ENCODE results near the gene RSU1.
A peak's percentile ranks its signal among the peaks of the same experiment; 100 is the strongest.
"Not testable (repeated sequence)": the region's sequence is repeated elsewhere in the genome, so short reads cannot be mapped to it uniquely, and the experiment has no call there.

The RSU1 gene

DNA sequence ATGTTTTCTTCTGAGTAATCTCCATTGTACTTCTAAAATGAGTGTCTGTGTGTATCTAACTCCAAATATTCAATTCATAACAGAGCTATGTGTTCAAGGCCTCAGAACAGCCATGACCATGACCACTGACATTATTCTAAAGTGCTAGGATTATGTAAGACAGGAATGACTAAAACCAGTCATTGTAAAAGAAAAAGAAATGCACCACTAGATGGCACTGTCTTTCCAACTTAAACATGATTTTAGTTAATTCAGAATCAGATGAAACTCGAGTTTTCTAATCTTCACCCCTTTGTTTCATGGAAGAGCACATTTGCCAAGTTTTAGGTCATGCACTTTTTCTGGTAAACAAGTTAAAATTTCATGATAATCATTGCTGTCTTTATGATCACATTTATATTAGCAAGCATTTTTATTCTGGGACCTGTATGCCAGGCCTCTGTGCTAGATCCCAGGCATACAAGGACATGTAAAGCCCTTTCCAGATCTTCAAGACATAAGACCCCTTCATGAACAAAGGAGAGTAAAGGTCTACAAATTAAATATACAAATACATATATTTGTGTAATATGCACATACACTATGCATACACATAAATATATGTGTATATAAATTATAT, 26.1 kb upstream of the RSU1 start:
- no peak overlapping the region for H3K4me3 Mint-ChIP-seq
- H3K36me3 Mint-ChIP-seq (ENCODE audit: insufficient read depth) = no peaks in the 10 kb centered on the region
- DNase-seq (peak in 2 of 3 experiments; percentile 27 to 32), ATAC-seq (replicated peaks) (peak; percentile 75)
- H3K9me3 Mint-ChIP-seq = no peaks in the 10 kb centered on the region
- H3K4me1 Mint-ChIP-seq (ENCODE audit: low read depth in 2 of 2) = no peaks in the 10 kb centered on the region
- H3K27ac Mint-ChIP-seq = no peak overlapping the region
- H3K27me3 Mint-ChIP-seq = no peaks in the 10 kb centered on the region

DNA sequence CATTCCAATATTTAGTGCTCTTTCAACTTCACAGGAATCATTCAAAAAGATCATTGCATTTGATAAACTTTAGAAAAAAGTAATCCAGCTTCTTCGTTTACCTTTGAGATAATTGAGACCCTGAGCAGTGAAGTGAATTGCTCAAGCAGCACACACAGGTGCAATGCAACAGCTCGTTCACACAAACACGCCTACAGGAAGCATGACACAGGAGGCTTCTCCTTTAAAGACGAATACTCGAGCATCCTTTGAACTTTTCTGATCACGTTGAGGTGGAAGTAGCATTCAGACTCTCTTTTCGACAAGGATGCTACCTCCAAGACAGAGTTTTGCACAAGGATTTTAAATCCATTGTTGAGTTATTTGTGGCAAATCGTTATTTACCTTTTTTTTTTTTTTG, 18.0 kb upstream of the RSU1 start:
- H3K27ac Mint-ChIP-seq = peak overlapping the region in 1 of 2 donors; percentile 69
- peak overlapping the region; percentile 34 to 61 for H3K4me3 Mint-ChIP-seq
- H3K4me1 Mint-ChIP-seq (ENCODE audit: low read depth in 2 of 2) = peaks cover 1 to 6% of the 10 kb centered on the region in 2 donors
- DNase-seq (no peak), ATAC-seq (replicated peaks) (peak; percentile 87)
- H3K27me3 Mint-ChIP-seq = no peaks in the 10 kb centered on the region
- H3K9me3 Mint-ChIP-seq = no peaks in the 10 kb centered on the region
- H3K36me3 Mint-ChIP-seq (ENCODE audit: insufficient read depth) = no peaks in the 10 kb centered on the region

DNA sequence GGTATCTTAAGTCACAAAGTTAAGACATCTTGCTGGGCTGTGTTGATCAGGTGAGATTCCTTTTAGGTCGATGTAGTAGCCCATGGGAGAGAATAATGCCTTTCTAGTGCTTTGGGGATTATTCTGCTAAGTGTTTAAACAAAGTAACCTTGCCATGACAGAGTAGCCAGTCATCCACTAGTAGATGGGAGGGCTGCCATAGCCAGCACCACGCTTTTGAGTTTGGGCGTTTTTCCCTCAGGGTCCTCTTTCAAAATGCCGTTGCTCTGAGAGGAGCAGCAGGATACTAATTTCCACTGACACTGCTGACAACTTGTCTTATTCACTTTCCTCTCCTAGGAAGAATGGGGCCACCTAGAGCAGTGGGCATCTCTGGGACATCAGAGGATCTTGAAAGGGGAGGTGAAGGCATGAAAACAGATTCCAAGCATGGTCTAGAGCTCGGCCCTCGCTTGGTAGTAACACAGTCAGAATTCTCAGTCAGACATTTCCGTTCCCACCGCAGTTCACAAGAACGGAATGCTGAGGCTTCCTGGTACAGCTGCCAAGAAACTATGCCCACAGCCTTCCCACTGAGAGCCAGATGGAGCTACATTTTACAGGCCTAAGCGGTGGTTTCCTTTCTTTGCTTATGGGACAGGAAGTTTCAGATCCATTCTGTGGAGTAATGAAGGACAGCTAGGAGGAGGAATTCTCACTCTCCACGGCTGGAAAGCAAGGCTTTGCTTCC, 15.3 kb upstream of the RSU1 start:
- Mint-ChIP-seq H3K36me3 (ENCODE audit: insufficient read depth) (peaks cover 2% of the 10 kb centered on the region), H3K4me3 (no peak overlapping the region), H3K4me1 (ENCODE audit: low read depth in 2 of 2) (peaks cover 6% of the 10 kb centered on the region in 2 donors), H3K27ac (no peak overlapping the region), H3K9me3 (no peaks in the 10 kb centered on the region), H3K27me3 (no peaks in the 10 kb centered on the region)
- ATAC-seq (replicated peaks) = no peak
- no peak for DNase-seq

DNA sequence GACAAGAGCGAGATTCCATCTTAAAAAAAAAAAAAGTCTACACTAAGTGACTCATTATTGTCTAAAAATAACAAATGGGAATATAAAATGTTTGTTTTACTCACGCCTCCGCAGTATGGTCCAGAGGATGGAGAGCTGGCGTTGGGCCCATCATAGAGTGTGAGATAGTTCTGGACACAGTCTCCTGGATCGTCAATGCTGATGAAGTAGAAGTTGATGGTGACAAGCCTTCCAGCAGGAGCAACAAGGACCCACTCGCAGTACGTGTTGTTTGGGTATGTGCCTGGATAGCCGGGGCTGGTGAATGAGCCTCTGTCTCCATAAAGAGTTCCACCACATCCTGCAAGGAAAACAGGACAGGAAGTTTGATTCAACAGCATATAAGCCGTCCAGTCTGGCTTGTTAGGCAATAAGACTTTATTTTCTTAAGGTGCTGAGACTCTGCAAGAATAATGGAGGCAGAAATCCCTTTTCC, 11.5 kb upstream of the RSU1 start:
- Mint-ChIP-seq H3K9me3 (no peaks in the 10 kb centered on the region), H3K36me3 (ENCODE audit: insufficient read depth) (peaks cover 2% of the 10 kb centered on the region), H3K27me3 (no peaks in the 10 kb centered on the region), H3K4me3 (no peak overlapping the region), H3K27ac (no peak overlapping the region), H3K4me1 (ENCODE audit: low read depth in 2 of 2) (peaks cover 0 to 5% of the 10 kb centered on the region in 2 donors)
- ATAC-seq (replicated peaks) (no peak), DNase-seq (no peak)

DNA sequence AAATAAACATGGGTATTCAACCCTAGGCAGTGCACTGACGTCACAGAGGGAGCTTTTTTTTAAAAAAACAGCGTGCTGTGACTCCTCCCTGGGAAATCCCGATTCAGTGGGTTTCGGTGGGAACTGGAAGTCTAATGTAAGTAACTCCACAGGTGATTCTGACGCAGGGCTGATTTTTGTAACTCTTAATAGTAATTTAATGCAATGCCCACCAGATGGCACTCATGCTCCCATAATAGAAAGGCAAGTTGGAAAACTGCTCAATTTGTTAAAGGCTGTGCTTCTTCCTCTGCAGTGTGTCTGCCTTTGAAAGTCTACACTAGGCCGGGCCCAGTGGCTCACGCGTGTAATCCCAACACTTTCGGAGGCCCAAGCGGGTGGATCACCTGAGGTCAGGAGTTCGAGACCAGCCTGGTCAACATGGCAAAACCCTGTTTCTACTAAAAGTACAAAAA, 10.9 kb upstream of the RSU1 start:
- Mint-ChIP-seq H3K4me3 (no peak overlapping the region), H3K9me3 (no peaks in the 10 kb centered on the region), H3K36me3 (ENCODE audit: insufficient read depth) (peaks cover 2% of the 10 kb centered on the region), H3K27ac (no peak overlapping the region), H3K27me3 (no peaks in the 10 kb centered on the region), H3K4me1 (ENCODE audit: low read depth in 2 of 2) (peaks cover 0 to 5% of the 10 kb centered on the region in 2 donors)
- ATAC-seq (replicated peaks) (peak; percentile 92), DNase-seq (peak; percentile 56 to 67 (median 67))

DNA sequence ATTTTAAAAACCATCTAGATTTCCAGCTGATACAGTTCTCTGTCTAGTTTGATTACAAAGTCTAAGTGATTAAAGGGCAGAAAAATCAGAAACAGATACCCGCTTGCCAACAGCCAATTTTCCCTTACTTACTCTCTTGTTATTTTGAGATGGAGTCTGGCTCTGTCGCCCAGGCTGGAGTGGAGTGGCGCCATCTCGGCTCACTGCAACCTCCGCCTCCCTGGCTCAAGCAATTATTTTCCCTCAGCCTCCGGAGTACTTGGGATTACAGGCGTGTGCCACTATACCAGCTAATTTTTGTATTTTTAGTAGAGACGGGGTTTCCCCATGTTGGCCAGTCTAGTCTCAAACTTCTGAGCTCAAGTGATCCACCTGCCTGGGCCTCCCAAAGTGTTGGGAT, 10.2 kb upstream of the RSU1 start:
- H3K27me3 Mint-ChIP-seq; H3K9me3 Mint-ChIP-seq; ATAC-seq (replicated peaks); H3K27ac Mint-ChIP-seq; H3K4me1 Mint-ChIP-seq (ENCODE audit: low read depth in 2 of 2); H3K4me3 Mint-ChIP-seq; DNase-seq; H3K36me3 Mint-ChIP-seq (ENCODE audit: insufficient read depth): not testable (repeated sequence)

DNA sequence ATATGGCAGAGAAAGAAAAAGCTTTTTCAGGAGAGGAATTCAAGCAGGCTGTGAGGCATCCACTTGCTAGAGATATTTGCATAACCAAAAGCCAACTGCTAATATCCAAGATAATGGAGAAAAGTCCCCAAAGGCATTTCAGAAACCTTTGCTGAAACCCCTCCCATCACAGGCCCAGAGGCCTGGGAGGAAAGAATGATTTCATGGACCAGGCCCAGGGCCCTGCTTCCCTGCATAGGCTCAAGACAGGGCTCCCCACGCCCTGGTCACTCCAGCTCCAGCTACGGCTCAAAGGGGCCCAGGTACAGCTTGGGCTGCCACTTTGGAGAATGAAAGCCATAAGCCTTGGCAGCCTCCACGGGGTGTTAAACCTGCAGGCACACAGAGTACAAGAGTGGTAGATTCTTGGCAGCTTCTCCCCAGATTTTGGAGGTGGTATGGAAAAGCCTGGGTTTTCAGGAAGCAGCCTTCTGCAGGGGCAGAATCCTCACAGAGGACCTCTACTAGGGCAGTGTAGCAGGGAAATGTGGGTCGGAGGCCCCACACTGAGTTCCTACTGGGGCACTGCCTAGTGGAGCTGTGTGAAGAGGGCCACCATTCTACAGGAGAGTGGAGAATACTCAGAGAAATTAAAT, 5.6 kb upstream of the RSU1 start:
- DNase-seq (no peak), ATAC-seq (replicated peaks) (no peak)
- Mint-ChIP-seq H3K27ac (no peak overlapping the region), H3K4me3 (no peak overlapping the region), H3K36me3 (ENCODE audit: insufficient read depth) (no peaks in the 10 kb centered on the region), H3K27me3 (no peaks in the 10 kb centered on the region), H3K9me3 (peaks cover 5 to 10% of the 10 kb centered on the region in 2 donors), H3K4me1 (ENCODE audit: low read depth in 2 of 2) (peaks cover 4 to 5% of the 10 kb centered on the region in 2 donors)

DNA sequence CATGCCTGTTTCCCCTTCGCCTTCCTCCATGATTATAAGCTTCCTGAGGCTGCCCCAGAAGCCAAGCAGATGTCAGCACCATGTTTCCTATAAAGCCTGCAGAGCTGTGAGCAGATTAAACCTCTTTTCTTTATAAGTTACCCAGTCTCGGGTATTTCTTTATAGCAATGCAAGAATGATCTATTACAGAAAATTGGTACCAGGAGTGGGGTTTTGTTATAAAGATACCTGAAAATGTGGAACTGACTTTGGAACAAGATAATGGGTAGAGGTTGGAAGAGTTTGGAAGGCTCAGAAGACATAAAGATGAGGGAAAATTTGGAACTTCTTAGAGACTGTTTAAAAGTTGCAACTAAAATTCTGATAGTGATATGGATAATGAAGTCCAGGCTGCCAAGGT, 4.8 kb upstream of the RSU1 start:
- Mint-ChIP-seq H3K9me3 (peaks cover 5 to 10% of the 10 kb centered on the region in 2 donors), H3K27ac (no peak overlapping the region), H3K4me3 (no peak overlapping the region), H3K4me1 (ENCODE audit: low read depth in 2 of 2) (peaks cover 6 to 8% of the 10 kb centered on the region in 2 donors), H3K36me3 (ENCODE audit: insufficient read depth) (peaks cover 8% of the 10 kb centered on the region), H3K27me3 (no peaks in the 10 kb centered on the region)
- ATAC-seq (replicated peaks) (no peak), DNase-seq (no peak)

DNA sequence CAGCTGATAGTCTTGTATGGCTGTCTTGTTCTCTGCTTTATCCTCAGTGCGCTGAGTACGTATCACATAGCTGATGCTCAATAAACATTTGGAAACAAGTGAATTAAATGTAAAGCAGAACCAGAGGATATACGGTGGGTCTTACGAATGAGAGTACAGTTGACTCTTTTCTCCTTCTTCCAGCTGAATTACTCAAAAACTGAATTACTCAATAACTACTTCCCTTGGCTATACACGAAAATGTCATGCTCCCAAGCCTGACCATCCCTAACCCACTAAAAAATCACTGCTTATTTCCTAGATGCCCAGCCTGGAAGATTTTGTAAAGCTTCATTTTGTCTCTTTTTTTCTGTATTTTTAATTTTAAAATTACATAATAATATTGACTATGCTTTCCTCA, 3.2 kb upstream of the RSU1 start:
- ATAC-seq (replicated peaks) = no peak
- no peak overlapping the region for H3K27ac Mint-ChIP-seq
- H3K4me3 Mint-ChIP-seq = no peak overlapping the region

DNA sequence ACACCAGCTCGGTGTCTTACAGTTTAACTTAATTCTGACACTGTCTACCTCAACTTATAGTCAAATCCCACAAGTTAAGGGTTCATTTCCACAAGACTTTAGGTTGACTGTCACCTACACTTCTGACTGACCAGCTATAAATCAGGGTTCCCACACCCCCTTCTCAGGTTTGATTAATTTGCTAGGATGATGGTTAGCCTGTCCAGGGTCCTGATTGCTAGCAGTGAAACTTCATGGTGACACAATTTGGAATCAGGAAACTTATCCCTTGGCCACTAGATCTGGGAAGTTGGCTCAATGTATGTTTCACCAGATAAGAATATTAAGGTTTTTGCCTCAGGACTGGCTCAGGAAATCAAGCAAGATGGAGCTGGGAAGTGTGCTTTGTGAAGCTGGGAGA, 2.8 kb upstream of the RSU1 start:
- H3K9me3 Mint-ChIP-seq = peaks cover 5 to 10% of the 10 kb centered on the region in 2 donors
- no peak overlapping the region for H3K27ac Mint-ChIP-seq
- H3K36me3 Mint-ChIP-seq (ENCODE audit: insufficient read depth) = peaks cover 11% of the 10 kb centered on the region
- peaks cover 22 to 24% of the 10 kb centered on the region in 2 donors for H3K4me1 Mint-ChIP-seq (ENCODE audit: low read depth in 2 of 2)
- H3K4me3 Mint-ChIP-seq = no peak overlapping the region
- no peaks in the 10 kb centered on the region for H3K27me3 Mint-ChIP-seq
- no peak for DNase-seq
- ATAC-seq (replicated peaks) = no peak

More for the DNA sequence above, 3.2 kb upstream of the RSU1 start:
- peaks cover 8% of the 10 kb centered on the region for H3K36me3 Mint-ChIP-seq (ENCODE audit: insufficient read depth)
- H3K9me3 Mint-ChIP-seq = peaks cover 5 to 10% of the 10 kb centered on the region in 2 donors
- no peak for DNase-seq
- peaks cover 18 to 20% of the 10 kb centered on the region in 2 donors for H3K4me1 Mint-ChIP-seq (ENCODE audit: low read depth in 2 of 2)
- H3K27me3 Mint-ChIP-seq = no peaks in the 10 kb centered on the region

DNA sequence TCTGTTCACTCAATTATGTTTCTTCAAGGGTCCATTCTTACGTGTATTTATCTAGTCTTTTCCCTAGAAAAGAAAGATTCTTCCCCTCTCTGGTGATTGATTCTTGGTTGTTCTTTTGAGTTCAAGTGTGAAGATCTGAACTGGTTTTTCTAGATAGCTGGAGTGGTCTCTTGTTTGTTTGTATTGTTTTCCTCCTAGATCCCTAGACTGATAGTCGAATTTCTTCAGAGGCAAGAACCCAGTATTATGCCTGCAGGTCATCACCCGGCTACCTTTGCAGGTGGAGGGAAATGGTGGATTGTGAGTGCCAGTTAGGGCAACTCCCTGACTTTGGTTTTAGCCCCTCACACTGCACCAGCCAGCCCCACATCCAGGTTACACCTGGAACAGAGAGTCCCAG, 2.2 kb upstream of the RSU1 start:
- peaks cover 5 to 10% of the 10 kb centered on the region in 2 donors for H3K9me3 Mint-ChIP-seq
- ATAC-seq (replicated peaks) (no peak), DNase-seq (no peak)
- H3K27me3 Mint-ChIP-seq = no peaks in the 10 kb centered on the region
- H3K36me3 Mint-ChIP-seq (ENCODE audit: insufficient read depth) = peaks cover 14% of the 10 kb centered on the region
- peaks cover 27% of the 10 kb centered on the region in 2 donors for H3K4me1 Mint-ChIP-seq (ENCODE audit: low read depth in 2 of 2)
- no peak overlapping the region for H3K27ac Mint-ChIP-seq
- no peak overlapping the region for H3K4me3 Mint-ChIP-seq

DNA sequence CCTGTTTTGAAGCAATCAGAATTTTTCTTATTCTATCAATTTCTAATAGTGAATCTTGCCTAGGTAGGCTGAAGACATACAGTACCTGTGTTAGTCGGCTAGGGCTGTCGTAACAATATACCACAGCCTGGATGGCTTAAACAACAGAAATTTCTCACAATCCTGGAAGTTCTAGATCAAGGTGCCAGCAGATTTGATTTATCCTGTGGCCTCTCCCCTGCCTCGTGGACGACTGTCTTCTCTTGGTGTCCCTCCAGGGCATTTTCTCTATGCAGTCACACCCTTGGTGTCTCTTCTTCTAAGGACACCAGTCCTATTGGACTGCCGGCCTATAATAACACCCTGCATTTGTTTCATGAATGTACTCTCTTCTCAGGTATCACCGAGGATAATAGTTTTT, 1.8 kb upstream of the RSU1 start:
- Mint-ChIP-seq H3K27me3 (no peaks in the 10 kb centered on the region), H3K4me1 (ENCODE audit: low read depth in 2 of 2) (peaks cover 27 to 28% of the 10 kb centered on the region in 2 donors), H3K9me3 (peaks cover 5 to 10% of the 10 kb centered on the region in 2 donors), H3K36me3 (ENCODE audit: insufficient read depth) (peaks cover 14% of the 10 kb centered on the region), H3K27ac (no peak overlapping the region), H3K4me3 (no peak overlapping the region)
- no peak for DNase-seq
- no peak for ATAC-seq (replicated peaks)

DNA sequence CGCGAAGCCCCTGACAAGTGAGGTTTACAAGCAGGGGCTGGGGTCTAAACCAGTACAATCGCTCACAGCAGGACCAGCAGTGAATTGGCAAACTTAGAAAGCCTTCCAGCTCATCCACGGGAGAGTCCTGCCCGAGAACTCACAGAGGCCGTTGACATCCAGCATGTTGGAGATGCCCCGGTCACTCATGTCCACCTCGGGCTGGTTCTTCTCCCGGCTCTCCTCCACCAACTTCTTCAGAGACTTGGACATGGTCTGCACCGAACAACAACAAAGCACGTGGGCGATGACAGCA, 447 bp downstream of the RSU1 start:
- ATAC-seq (replicated peaks) (no peak), DNase-seq (no peak)
- Mint-ChIP-seq H3K27ac (peak overlapping the region; percentile 88 to 92), H3K4me3 (peak overlapping the region; percentile 85 to 88), H3K36me3 (ENCODE audit: insufficient read depth) (peaks cover 14% of the 10 kb centered on the region), H3K9me3 (peaks cover 0 to under 1% of the 10 kb centered on the region in 2 donors), H3K27me3 (no peaks in the 10 kb centered on the region), H3K4me1 (ENCODE audit: low read depth in 2 of 2) (peaks cover 29 to 38% of the 10 kb centered on the region in 2 donors)

DNA sequence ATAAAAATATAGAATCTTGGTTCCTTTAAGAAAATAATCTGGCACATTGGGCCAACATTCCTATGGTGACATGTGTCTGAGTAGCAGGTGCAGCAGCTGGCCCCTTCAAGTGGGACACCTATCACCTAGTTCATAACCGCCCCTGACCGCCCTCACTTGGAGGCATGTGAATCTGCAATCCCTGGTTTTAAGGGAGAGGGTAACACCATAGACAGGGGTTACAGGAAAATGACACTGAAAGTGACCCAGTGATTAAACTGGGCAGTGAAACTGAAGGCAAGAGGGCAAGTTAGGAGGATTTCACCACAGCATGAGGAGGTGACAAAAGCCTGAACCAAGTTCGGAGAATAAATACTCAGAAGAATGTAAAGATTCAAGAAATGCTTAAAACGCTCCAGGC, 1.1 kb downstream of the RSU1 start:
- H3K27ac Mint-ChIP-seq = peak overlapping the region in 1 of 2 donors; percentile 65
- ATAC-seq (replicated peaks) = no peak
- H3K4me1 Mint-ChIP-seq (ENCODE audit: low read depth in 2 of 2) = peaks cover 32 to 40% of the 10 kb centered on the region in 2 donors
- H3K27me3 Mint-ChIP-seq = no peaks in the 10 kb centered on the region
- H3K9me3 Mint-ChIP-seq = no peaks in the 10 kb centered on the region
- DNase-seq = no peak
- peak overlapping the region; percentile 85 to 88 for H3K4me3 Mint-ChIP-seq
- peaks cover 16% of the 10 kb centered on the region for H3K36me3 Mint-ChIP-seq (ENCODE audit: insufficient read depth)

Data from effector memory CD8-positive, alpha-beta T cell (primary cell).